HL-60/S4 treated with phorbol 12-myristate 13-acetate at 8.2 ng/mL for 4 days and 3 days (cell line): ENCODE measurements around the gene PREX1.
"Not testable (repeated sequence)": the region's sequence is repeated elsewhere in the genome, so short reads cannot be mapped to it uniquely, and the experiment has no call there.

Experiments used
- in situ Hi-C: fragments of 300-500 bp; cut with MboI; formaldehyde crosslinking; loops from 2 replicates; pipeline ENCODE4 v1.15.0; 2022; ENCODE audit warnings: low sequenced_read_pairs

Gene PREX1

GRCh38 chr20:48826883-48827771 lies 672 bp downstream of the PREX1 start:
- in situ Hi-C loops, result no loop called here

GRCh38 chr20:48826480-48826879 lies 1.3 kb downstream of the PREX1 start:
- in situ Hi-C loops, result not testable (repeated sequence)

- in situ Hi-C loops, result no loop called here
Measured at GRCh38 chr20:48826069-48826468, 1.7 kb downstream of the PREX1 start.

GRCh38 chr20:48825566-48825920 lies 2.3 kb downstream of the PREX1 start:
- in situ Hi-C loops, result no loop called here

- in situ Hi-C loops, result no loop called here
Measured at GRCh38 chr20:48824830-48825565, 2.8 kb downstream of the PREX1 start.

- in situ Hi-C loops, result no loop called here
Measured at GRCh38 chr20:48823960-48824498, 3.8 kb downstream of the PREX1 start.

- in situ Hi-C loops, result no loop called here
Measured at GRCh38 chr20:48823476-48823875, 4.3 kb downstream of the PREX1 start.

- in situ Hi-C loops, result no loop called here
Measured at GRCh38 chr20:48822879-48823385, 4.9 kb downstream of the PREX1 start.

- in situ Hi-C loops, result no loop called here
Measured at GRCh38 chr20:48822178-48822577, 5.6 kb downstream of the PREX1 start.

- in situ Hi-C loops, result no loop called here
Measured at GRCh38 chr20:48821261-48821920, 6.4 kb downstream of the PREX1 start.

GRCh38 chr20:48820649-48820973 lies 7.2 kb downstream of the PREX1 start:
- in situ Hi-C loops, result no loop called here

GRCh38 chr20:48819821-48820648 lies 7.8 kb downstream of the PREX1 start:
- in situ Hi-C loops, result no loop called here

- in situ Hi-C loops, result no loop called here
Measured at GRCh38 chr20:48819089-48819488, 8.7 kb downstream of the PREX1 start.

GRCh38 chr20:48818481-48818987 lies 9.3 kb downstream of the PREX1 start:
- in situ Hi-C loops, result no loop called here

- in situ Hi-C loops, result no loop called here
Measured at GRCh38 chr20:48818031-48818370, 9.8 kb downstream of the PREX1 start.

- in situ Hi-C loops, result no loop called here
Measured at GRCh38 chr20:48817367-48818030, 10.3 kb downstream of the PREX1 start.

GRCh38 chr20:48816282-48817205 lies 11.3 kb downstream of the PREX1 start:
- in situ Hi-C loops, result no loop called here

- in situ Hi-C loops, result no loop called here
Measured at GRCh38 chr20:48815537-48815936, 12.3 kb downstream of the PREX1 start.

- in situ Hi-C loops, result no loop called here
Measured at GRCh38 chr20:48814633-48815032, 13.2 kb downstream of the PREX1 start.
